AG09319 (cell line): Measurements from ENCODE around the gene GMEB1.

Experiments used
- DNase-seq: peaks from one replicate; pipeline ENCODE4 v3.0.0-alpha.2; 2010; ENCODE audit warnings: low read depth; ENCODE audit errors: extremely low read depth
- CTCF ChIP-seq: IDR thresholded peaks from 2 replicates; pipeline ENCODE4 v1.5.1; 2011; ENCODE audit warnings: low read depth, mild to moderate bottlenecking, inconsistent platforms, low read length, moderate library complexity

GMEB1 gene

GRCh38 chr1:28759257-28759656 lies 90.7 kb downstream of the GMEB1 start:
- DNase-seq, result no peak
- no peak for TF ChIP-seq CTCF

- DNase-seq, result no peak
- no peak for TF ChIP-seq CTCF
Observed at GRCh38 chr1:28761189-28761588, 92.6 kb downstream of the GMEB1 start.

GRCh38 chr1:28766532-28767183 lies 98.1 kb downstream of the GMEB1 start:
- DNase-seq, result no peak

More at GRCh38 chr1:28766532-28767183, 98.1 kb downstream of the GMEB1 start:
- TF ChIP-seq CTCF, result no peak
